ENCODE data around the gene BCAP31.
"Not testable (repeated sequence)": the region's sequence is repeated elsewhere in the genome, so short reads cannot be mapped to it uniquely, and the experiment has no call there.

Gene BCAP31

DNA sequence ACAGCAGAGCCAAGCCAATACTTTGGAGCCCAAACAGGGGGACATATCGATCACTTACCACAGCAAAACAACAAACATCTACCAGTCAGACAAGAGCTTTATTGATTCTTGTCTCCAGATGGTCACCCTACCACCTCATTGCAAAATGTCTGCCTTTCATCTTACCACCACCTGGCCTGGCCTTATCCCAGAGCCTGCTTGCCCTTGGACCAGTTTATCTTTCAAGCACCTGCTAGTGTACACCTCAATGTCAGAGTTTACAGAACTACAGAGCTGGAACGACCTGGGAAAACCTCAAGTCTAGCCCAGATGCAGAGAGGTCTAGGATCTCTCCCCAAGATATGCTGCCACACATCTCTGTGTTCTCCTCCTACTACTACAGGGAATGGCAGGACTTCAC lies 4.5 kb downstream of the BCAP31 start:
- H3K36me3 ChIP-seq (ENCODE audit: control insufficient read depth, insufficient read depth, low read length, severe bottlenecking), result peaks cover 53% of the 10 kb centered on the region

DNA sequence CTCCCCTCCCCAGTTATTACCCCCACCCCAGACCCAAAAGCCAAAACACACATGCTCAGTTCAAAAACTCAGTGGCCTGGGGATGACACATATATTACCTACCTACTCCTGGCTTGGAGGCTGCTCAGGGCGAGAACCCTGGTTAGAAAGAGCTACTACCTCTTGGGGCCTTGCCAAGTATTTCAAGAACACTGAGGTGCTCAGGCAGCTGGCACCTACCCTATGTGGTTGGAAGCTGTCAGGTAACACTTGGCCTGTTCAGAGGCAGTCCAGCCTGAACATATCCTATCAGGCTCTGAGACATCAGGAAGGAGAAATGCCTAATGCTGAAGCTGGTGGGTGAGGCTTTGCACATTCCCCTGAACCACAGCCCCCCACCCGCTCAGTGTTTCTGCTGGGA lies 4.9 kb downstream of the BCAP31 start:
- DNase-seq (ENCODE audit: low read depth), result no peak
- Histone ChIP-seq H3K4me3 (ENCODE audit: low read length) (no peak overlapping the region), H3K27me3 (replicated peaks; ENCODE audit: control insufficient read depth, insufficient read depth, low read length) (no peaks in the 10 kb centered on the region), H3K9me3 (ENCODE audit: control insufficient read depth, low read length) (no peaks in the 10 kb centered on the region), H3K4me1 (ENCODE audit: control insufficient read depth, insufficient read depth, low read length) (peaks cover 6% of the 10 kb centered on the region), H3K9ac (ENCODE audit: low read length) (no peak overlapping the region), H3K36me3 (ENCODE audit: control insufficient read depth, insufficient read depth, low read length, severe bottlenecking) (peaks cover 57% of the 10 kb centered on the region)

More for the DNA sequence above, 4.5 kb downstream of the BCAP31 start:
- Histone ChIP-seq H3K9me3 (ENCODE audit: control insufficient read depth, low read length) (no peaks in the 10 kb centered on the region), H3K9ac (ENCODE audit: low read length) (no peak overlapping the region), H3K4me3 (ENCODE audit: low read length) (no peak overlapping the region), H3K4me1 (ENCODE audit: control insufficient read depth, insufficient read depth, low read length) (peaks cover 6% of the 10 kb centered on the region), H3K27me3 (replicated peaks; ENCODE audit: control insufficient read depth, insufficient read depth, low read length) (no peaks in the 10 kb centered on the region)
- no peak for DNase-seq (ENCODE audit: low read depth)

DNA sequence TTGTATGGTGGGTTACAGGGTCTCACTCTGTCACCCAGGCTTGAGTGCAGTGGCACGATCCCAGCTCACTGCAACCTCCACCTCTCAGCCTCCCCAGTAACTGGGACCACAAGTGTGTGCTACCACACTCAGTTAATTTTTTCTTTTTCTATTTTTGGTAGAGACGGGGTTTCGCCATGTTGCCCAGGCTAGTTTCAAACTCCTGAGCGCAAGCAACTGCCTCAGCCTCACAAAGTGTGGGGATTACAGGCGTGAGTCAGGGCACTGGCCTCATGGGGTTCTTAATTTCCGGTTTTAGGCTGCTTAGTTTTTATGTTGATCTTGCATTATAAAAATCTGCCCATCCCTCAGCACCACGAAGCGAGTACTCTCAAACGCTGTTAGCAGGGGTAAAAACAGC lies 6.7 kb downstream of the BCAP31 start:
- no peak for DNase-seq (ENCODE audit: low read depth)
- H3K27me3 ChIP-seq (replicated peaks; ENCODE audit: control insufficient read depth, insufficient read depth, low read length), result peaks cover 4% of the 10 kb centered on the region
- no peak overlapping the region for H3K9ac ChIP-seq (ENCODE audit: low read length)
- H3K9me3 ChIP-seq (ENCODE audit: control insufficient read depth, low read length), result no peaks in the 10 kb centered on the region
- peaks cover 6% of the 10 kb centered on the region for H3K4me1 ChIP-seq (ENCODE audit: control insufficient read depth, insufficient read depth, low read length)
- peaks cover 67% of the 10 kb centered on the region for H3K36me3 ChIP-seq (ENCODE audit: control insufficient read depth, insufficient read depth, low read length, severe bottlenecking)
- H3K4me3 ChIP-seq (ENCODE audit: low read length), result no peak overlapping the region

DNA sequence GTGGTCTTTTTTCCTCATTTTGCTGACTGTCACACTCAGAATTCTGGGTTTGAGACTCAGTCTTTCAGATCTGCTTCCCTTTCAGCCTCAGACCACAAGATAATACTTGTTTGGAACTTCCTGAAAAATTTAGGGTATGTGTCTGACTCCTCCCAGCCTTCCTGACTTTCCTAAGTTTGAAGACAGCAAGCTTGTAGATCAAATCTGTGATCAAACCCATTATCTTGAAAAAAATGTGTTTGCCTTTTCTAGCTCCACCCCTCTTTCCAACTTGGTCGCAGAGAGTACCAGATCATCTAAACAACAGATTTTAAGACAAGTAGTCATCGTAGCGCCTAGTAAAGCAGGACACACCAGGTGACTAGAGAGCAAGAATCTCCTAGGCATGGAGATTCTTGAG lies 9.9 kb downstream of the BCAP31 start:
- no peak for DNase-seq (ENCODE audit: low read depth)
- H3K27me3 ChIP-seq (replicated peaks; ENCODE audit: control insufficient read depth, insufficient read depth, low read length), result peaks cover 4% of the 10 kb centered on the region
- H3K9ac ChIP-seq (ENCODE audit: low read length), result no peak overlapping the region
- no peaks in the 10 kb centered on the region for H3K4me1 ChIP-seq (ENCODE audit: control insufficient read depth, insufficient read depth, low read length)
- H3K36me3 ChIP-seq (ENCODE audit: control insufficient read depth, insufficient read depth, low read length, severe bottlenecking), result peaks cover 71% of the 10 kb centered on the region
- no peaks in the 10 kb centered on the region for H3K9me3 ChIP-seq (ENCODE audit: control insufficient read depth, low read length)
- H3K4me3 ChIP-seq (ENCODE audit: low read length), result no peak overlapping the region

DNA sequence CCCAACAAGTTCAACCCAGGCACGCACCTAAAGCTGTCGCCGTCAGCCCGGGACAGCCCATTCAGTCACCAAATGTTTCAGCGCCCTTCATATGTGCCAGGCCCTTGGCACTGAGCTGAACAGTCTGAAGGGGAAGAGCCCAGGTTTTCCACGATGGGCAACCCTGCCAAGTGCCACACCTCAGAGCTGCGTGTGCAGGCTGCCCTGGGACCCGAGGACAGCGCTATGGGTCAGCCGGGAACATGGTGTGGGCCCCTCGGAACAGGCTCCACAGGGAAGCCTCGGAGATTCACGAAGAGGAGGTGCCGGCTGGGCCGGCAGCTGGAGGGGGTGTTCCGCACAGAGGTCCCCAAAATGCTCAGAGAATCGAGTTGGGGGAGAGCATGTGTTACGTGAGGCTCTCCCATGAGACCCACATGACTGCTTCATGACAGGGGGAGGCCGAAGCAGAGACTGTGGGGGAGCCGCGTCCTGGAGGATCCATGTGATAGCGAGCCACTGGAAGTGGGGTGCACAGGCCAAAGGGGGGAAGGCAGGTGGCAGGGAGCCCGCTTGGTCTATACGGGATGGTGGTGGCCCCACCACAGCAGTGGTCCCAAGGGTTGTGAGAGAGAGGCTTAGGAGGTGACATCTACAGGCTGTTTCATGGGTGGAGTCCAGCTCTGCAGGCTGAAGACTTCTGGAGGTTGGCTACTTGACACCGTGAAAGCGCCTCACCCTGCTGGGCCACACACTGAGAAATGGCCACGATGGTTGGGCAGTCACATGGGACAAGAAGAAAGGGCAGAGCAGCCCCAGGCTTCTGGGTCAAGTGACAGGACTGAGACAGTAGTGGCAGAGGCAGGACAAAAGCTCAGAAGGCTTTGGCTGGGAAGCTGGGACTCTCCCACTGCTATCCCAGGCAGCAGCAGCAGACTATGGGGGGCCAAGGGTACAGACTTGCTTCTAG lies 14.2 kb downstream of the BCAP31 start:
- Histone ChIP-seq H3K4me3 (ENCODE audit: low read length) (no peak overlapping the region), H3K4me1 (ENCODE audit: control insufficient read depth, insufficient read depth, low read length) (no peaks in the 10 kb centered on the region), H3K36me3 (ENCODE audit: control insufficient read depth, insufficient read depth, low read length, severe bottlenecking) (peaks cover 43% of the 10 kb centered on the region), H3K27me3 (replicated peaks; ENCODE audit: control insufficient read depth, insufficient read depth, low read length) (peaks cover 4% of the 10 kb centered on the region), H3K9me3 (ENCODE audit: control insufficient read depth, low read length) (no peaks in the 10 kb centered on the region), H3K9ac (ENCODE audit: low read length) (no peak overlapping the region)
- DNase-seq (ENCODE audit: low read depth), result no peak

DNA sequence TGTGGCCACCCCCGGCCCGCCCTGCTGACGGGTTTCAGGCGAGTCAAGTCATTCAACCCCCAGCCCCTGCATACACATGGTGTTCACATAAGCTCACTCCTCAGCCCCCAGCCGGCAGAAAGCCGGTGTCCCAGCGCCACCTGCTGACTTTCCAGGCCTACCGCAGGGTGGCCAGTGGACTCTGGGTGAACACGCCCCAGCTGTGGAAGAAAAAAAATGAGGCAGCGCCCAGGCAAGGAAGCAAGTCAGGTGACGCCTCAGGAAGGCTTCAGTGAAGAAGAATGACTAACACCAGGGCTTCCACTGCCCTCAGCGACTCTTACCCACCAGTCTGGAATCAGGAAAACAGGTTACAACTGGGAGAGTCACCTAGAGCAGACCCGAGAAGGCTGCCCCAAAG lies 15.8 kb downstream of the BCAP31 start:
- peaks cover 42% of the 10 kb centered on the region for H3K36me3 ChIP-seq (ENCODE audit: control insufficient read depth, insufficient read depth, low read length, severe bottlenecking)
- H3K4me3 ChIP-seq (ENCODE audit: low read length), result no peak overlapping the region
- peaks cover 4% of the 10 kb centered on the region for H3K27me3 ChIP-seq (replicated peaks; ENCODE audit: control insufficient read depth, insufficient read depth, low read length)
- no peaks in the 10 kb centered on the region for H3K4me1 ChIP-seq (ENCODE audit: control insufficient read depth, insufficient read depth, low read length)
- H3K9ac ChIP-seq (ENCODE audit: low read length), result no peak overlapping the region
- no peaks in the 10 kb centered on the region for H3K9me3 ChIP-seq (ENCODE audit: control insufficient read depth, low read length)
- peak; percentile 82 for DNase-seq (ENCODE audit: low read depth)

DNA sequence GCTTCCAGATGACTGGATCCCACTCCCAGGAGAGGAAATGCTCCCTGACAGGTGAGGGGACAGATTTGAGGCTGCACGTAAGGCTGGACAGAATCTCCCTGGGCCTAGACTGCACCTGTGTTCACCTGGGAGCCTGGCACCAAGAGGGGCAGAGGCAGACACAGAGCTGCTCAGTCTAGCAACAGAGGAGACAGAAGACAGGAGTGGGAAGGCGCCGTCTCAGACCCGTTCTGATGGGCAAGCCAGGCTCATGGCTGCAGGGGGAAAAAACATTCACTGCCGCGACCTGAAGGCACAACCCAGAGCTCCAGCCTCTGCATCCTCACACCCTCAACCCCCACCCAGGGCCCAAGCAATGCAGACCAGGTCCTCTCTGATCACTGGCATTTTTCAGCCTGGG lies 16.8 kb downstream of the BCAP31 start:
- Histone ChIP-seq H3K36me3 (ENCODE audit: control insufficient read depth, insufficient read depth, low read length, severe bottlenecking) (peaks cover 43% of the 10 kb centered on the region), H3K27me3 (replicated peaks; ENCODE audit: control insufficient read depth, insufficient read depth, low read length) (no peaks in the 10 kb centered on the region), H3K4me3 (ENCODE audit: low read length) (no peak overlapping the region), H3K9me3 (ENCODE audit: control insufficient read depth, low read length) (no peaks in the 10 kb centered on the region), H3K9ac (ENCODE audit: low read length) (no peak overlapping the region), H3K4me1 (ENCODE audit: control insufficient read depth, insufficient read depth, low read length) (no peaks in the 10 kb centered on the region)
- no peak for DNase-seq (ENCODE audit: low read depth)

DNA sequence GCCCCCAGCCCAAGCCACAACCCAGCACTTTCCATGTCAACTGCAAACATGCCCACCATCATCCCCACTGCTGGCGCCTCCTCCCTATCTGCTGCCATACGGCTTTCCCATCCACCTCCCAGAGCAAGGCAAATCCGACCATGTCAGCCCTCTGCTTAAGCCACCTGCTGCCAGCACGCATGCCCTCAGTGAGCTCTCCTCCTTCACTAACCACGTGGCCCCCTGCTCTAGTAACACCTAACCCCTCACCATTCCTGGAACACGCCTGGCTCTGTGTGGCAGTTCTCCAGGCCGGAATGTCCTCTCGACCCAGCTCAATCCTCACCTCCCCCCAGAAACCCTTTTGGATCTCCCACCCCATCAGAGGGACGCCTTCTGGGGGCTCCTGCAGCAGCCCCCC lies 17.4 kb downstream of the BCAP31 start:
- H3K4me1 ChIP-seq (ENCODE audit: control insufficient read depth, insufficient read depth, low read length), result no peaks in the 10 kb centered on the region
- no peak overlapping the region for H3K9ac ChIP-seq (ENCODE audit: low read length)
- DNase-seq (ENCODE audit: low read depth), result no peak
- peaks cover 46% of the 10 kb centered on the region for H3K36me3 ChIP-seq (ENCODE audit: control insufficient read depth, insufficient read depth, low read length, severe bottlenecking)
- no peak overlapping the region for H3K4me3 ChIP-seq (ENCODE audit: low read length)
- no peaks in the 10 kb centered on the region for H3K27me3 ChIP-seq (replicated peaks; ENCODE audit: control insufficient read depth, insufficient read depth, low read length)
- H3K9me3 ChIP-seq (ENCODE audit: control insufficient read depth, low read length), result no peaks in the 10 kb centered on the region

DNA sequence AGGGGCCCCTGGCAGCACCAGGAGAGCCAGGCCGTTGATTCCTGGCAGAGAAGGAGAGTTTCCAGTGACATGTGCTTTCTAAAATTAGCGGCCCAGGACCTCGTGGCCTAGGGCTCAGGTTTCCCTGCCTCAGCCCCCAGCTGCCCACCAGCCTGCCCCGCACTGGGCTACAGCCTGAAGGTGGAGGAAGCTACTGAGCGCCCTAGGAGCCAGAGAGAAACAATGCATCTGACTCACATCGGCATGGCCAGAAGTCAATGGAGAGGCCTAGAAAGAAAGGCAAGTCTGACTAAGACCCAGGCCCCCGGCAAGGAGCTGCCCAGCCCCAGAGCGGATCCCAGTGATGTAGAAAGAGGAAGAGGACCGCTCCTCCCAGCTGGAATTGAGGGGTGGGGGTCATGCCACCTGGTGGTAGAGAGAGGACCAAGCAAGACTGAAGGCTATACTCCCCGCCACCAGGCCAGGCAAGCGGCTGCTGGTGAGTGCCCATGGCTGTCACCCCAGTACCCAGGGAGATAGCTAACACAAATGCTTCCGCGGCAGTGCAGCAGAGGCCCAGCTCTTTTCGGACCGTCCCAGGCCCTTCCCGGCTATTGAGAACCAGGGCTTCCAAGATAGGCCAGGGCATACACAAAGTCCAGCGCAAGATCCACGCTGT lies 18.7 kb downstream of the BCAP31 start:
- H3K9ac ChIP-seq (ENCODE audit: low read length); DNase-seq (ENCODE audit: low read depth); H3K9me3 ChIP-seq (ENCODE audit: control insufficient read depth, low read length): not testable (repeated sequence)

DNA sequence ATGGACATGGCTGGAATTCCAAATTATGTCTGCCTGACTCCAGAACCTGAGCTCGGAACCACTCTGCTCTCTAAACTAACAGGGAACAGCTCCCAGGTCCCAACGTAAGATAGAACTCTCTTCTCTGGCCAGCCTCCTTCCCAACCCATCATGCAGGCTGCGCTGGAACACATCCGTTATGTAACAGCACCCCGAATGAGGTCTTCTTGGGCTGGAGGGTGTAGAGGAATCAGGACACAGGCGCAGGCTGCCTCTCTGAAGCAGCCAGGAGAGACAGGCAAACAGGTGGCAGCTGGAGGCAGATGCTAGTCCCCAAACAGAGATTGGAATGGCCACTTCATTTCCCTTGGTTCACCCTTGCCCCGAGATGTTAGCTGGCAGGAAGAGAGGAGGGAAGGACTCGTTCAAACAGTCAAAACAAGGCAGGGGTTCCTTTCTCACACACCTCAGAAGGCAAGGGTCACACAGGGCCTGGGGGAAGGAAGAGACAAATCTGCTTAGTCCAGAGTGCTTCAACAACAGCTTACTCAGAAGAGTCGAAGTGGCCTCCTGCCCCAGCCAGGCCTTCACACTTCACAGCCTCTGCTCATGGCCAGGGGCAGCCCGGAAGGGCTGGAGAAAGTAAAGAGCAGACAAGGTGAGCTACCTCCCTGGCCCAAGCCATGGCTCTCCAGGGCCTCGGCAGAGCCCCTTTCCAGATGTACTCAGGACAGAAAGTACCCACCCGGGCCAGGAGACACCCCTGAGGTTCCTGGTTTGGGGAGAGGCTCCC lies 19.4 kb downstream of the BCAP31 start:
- not testable (repeated sequence) for H3K27me3 ChIP-seq (replicated peaks; ENCODE audit: control insufficient read depth, insufficient read depth, low read length); H3K9ac ChIP-seq (ENCODE audit: low read length); H3K4me3 ChIP-seq (ENCODE audit: low read length); H3K9me3 ChIP-seq (ENCODE audit: control insufficient read depth, low read length); H3K4me1 ChIP-seq (ENCODE audit: control insufficient read depth, insufficient read depth, low read length); DNase-seq (ENCODE audit: low read depth)
- H3K36me3 ChIP-seq (ENCODE audit: control insufficient read depth, insufficient read depth, low read length, severe bottlenecking), result peaks cover 43% of the 10 kb centered on the region

More for the DNA sequence above, 18.7 kb downstream of the BCAP31 start:
- not testable (repeated sequence) for H3K4me3 ChIP-seq (ENCODE audit: low read length); H3K27me3 ChIP-seq (replicated peaks; ENCODE audit: control insufficient read depth, insufficient read depth, low read length); H3K4me1 ChIP-seq (ENCODE audit: control insufficient read depth, insufficient read depth, low read length)
- peaks cover 50% of the 10 kb centered on the region for H3K36me3 ChIP-seq (ENCODE audit: control insufficient read depth, insufficient read depth, low read length, severe bottlenecking)

DNA sequence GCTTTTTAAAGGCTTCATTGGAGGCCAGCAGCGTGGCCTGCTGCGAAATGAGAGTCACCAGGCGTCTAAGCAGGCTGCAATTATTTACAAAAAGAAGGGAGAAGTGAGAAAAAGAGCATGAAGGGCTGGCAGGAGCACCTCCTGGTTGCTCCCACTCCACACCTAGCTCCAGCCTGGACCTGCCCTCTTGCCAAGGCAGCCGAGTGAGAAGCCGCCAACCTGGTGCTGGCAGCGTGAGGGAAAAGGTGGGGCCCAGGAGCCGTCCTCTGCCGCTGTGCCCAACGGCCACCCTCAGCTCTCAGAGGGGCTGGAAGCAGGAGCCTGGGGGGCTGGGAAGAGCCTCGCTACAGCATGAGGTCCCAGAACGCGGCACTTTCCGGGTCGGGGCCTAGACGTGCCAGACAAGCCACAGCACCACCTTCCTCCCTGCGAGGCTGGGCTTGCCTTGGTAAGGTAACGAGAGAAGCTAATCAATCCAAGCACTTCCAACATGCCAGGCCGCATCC lies 20.1 kb downstream of the BCAP31 start:
- H3K36me3 ChIP-seq (ENCODE audit: control insufficient read depth, insufficient read depth, low read length, severe bottlenecking), result peaks cover 36% of the 10 kb centered on the region
- H3K27me3 ChIP-seq (replicated peaks; ENCODE audit: control insufficient read depth, insufficient read depth, low read length), result no peaks in the 10 kb centered on the region
- H3K4me1 ChIP-seq (ENCODE audit: control insufficient read depth, insufficient read depth, low read length), result no peaks in the 10 kb centered on the region
- no peak overlapping the region for H3K9ac ChIP-seq (ENCODE audit: low read length)
- no peaks in the 10 kb centered on the region for H3K9me3 ChIP-seq (ENCODE audit: control insufficient read depth, low read length)
- DNase-seq (ENCODE audit: low read depth), result no peak
- no peak overlapping the region for H3K4me3 ChIP-seq (ENCODE audit: low read length)
